ENCODE results near the gene RAC2.

The RAC2 gene

GRCh38 chr22:37275622-37276021 lies 31.6 kb upstream of the RAC2 start:
- H3K36me3 ChIP-seq (ENCODE audit: control insufficient read depth, insufficient read depth, low read length) = no peaks in the 10 kb centered on the region
- no peaks in the 10 kb centered on the region for H3K9me3 ChIP-seq (ENCODE audit: control insufficient read depth, insufficient read depth, low read length)
- no peak overlapping the region for H3K27ac ChIP-seq (ENCODE audit: low read length)
- no CpG with 5 or more reads among the region's 5 CpGs for WGBS (ENCODE audit: insufficient coverage, insufficient read length)
- no peak overlapping the region for H3K4me3 ChIP-seq (ENCODE audit: low read length)
- no peaks in the 10 kb centered on the region; the same call in 1 of the 2 replicates for H3K4me1 ChIP-seq (ENCODE audit: control insufficient read depth, insufficient read depth, low read length)
- DNase-seq (ENCODE audit: low read depth, low spot score) = no peak
- H3K27me3 ChIP-seq (ENCODE audit: control insufficient read depth, insufficient read depth, low read length) = no peaks in the 10 kb centered on the region

DNA sequence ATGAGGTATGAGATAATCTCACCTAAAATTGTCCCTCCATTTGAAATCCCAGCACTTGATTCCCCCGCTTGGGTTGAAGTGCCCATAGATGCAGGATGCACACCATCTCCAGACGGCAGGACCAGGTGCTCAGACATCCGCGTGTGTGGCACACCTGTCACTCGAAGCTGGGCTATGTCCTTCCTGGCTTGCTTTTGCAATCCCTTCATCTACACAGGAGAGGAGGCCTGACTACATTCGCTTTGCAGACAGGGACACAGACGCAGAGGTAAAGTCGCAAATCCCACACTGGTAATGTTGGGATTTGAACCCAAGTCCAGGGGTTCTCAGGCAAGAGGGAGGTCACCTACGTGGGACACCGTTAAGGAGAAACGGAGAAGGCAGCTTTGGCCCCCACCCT lies 31.1 kb upstream of the RAC2 start:
- DNase-seq (ENCODE audit: low read depth, low spot score) = no peak
- no peak overlapping the region for H3K4me3 ChIP-seq (ENCODE audit: low read length)
- H3K9me3 ChIP-seq (ENCODE audit: control insufficient read depth, insufficient read depth, low read length) = no peaks in the 10 kb centered on the region
- H3K4me1 ChIP-seq (ENCODE audit: control insufficient read depth, insufficient read depth, low read length) = no peaks in the 10 kb centered on the region; the same call in 1 of the 2 replicates
- H3K27ac ChIP-seq (ENCODE audit: low read length) = no peak overlapping the region
- no peaks in the 10 kb centered on the region for H3K27me3 ChIP-seq (ENCODE audit: control insufficient read depth, insufficient read depth, low read length)
- no peaks in the 10 kb centered on the region for H3K36me3 ChIP-seq (ENCODE audit: control insufficient read depth, insufficient read depth, low read length)
- no CpG with 5 or more reads among the region's 11 CpGs for WGBS (ENCODE audit: insufficient coverage, insufficient read length)

GRCh38 chr22:37274380-37274862 lies 30.4 kb upstream of the RAC2 start:
- no peak overlapping the region for H3K27ac ChIP-seq (ENCODE audit: low read length)
- no CpG with 5 or more reads among the region's 12 CpGs for WGBS (ENCODE audit: insufficient coverage, insufficient read length)
- DNase-seq (ENCODE audit: low read depth, low spot score) = no peak
- H3K4me3 ChIP-seq (ENCODE audit: low read length) = no peak overlapping the region
- H3K27me3 ChIP-seq (ENCODE audit: control insufficient read depth, insufficient read depth, low read length) = no peaks in the 10 kb centered on the region
- no peaks in the 10 kb centered on the region for H3K9me3 ChIP-seq (ENCODE audit: control insufficient read depth, insufficient read depth, low read length)
- H3K36me3 ChIP-seq (ENCODE audit: control insufficient read depth, insufficient read depth, low read length) = no peaks in the 10 kb centered on the region
- no peaks in the 10 kb centered on the region for H3K4me1 ChIP-seq (ENCODE audit: control insufficient read depth, insufficient read depth, low read length)

DNA sequence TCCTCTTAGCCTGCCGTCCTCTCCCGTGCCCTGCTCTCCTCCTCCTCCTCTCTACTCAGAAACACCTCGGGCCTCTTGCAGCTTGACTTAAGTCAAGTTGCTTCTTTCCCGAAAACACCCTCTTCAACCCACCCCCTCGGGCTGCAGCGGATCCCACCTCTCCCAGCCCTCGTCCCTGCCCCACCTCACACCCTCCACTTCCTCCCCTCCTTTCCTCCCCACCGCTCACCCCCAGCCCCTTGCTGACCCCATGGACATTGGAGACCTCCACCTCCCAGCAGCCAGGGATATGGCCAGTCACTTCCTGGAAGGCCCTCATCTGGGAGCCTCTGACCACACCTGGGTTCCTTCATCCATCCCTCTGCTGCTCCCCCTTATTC lies 29.8 kb upstream of the RAC2 start:
- Histone ChIP-seq H3K27me3 (ENCODE audit: control insufficient read depth, insufficient read depth, low read length) (no peaks in the 10 kb centered on the region), H3K36me3 (ENCODE audit: control insufficient read depth, insufficient read depth, low read length) (no peaks in the 10 kb centered on the region), H3K9me3 (ENCODE audit: control insufficient read depth, insufficient read depth, low read length) (no peaks in the 10 kb centered on the region), H3K4me1 (ENCODE audit: control insufficient read depth, insufficient read depth, low read length) (no peaks in the 10 kb centered on the region), H3K4me3 (ENCODE audit: low read length) (no peak overlapping the region), H3K27ac (ENCODE audit: low read length) (no peak overlapping the region)
- no peak for DNase-seq (ENCODE audit: low read depth, low spot score)
- WGBS (ENCODE audit: insufficient coverage, insufficient read length) = no CpG with 5 or more reads among the region's 8 CpGs

- no peaks in the 10 kb centered on the region for H3K9me3 ChIP-seq (ENCODE audit: control insufficient read depth, insufficient read depth, low read length)
- H3K4me1 ChIP-seq (ENCODE audit: control insufficient read depth, insufficient read depth, low read length) = no peaks in the 10 kb centered on the region
- H3K4me3 ChIP-seq (ENCODE audit: low read length) = no peak overlapping the region
- H3K27ac ChIP-seq (ENCODE audit: low read length) = no peak overlapping the region
- H3K36me3 ChIP-seq (ENCODE audit: control insufficient read depth, insufficient read depth, low read length) = no peaks in the 10 kb centered on the region
- H3K27me3 ChIP-seq (ENCODE audit: control insufficient read depth, insufficient read depth, low read length) = no peaks in the 10 kb centered on the region
- no CpG with 5 or more reads among the region's 17 CpGs for WGBS (ENCODE audit: insufficient coverage, insufficient read length)
- no peak for DNase-seq (ENCODE audit: low read depth, low spot score)
These were observed 29.2 kb upstream of the RAC2 start for GRCh38 chr22:37273126-37273845.

GRCh38 chr22:37270928-37271650 lies 27.0 kb upstream of the RAC2 start:
- Histone ChIP-seq H3K27ac (ENCODE audit: low read length) (no peak overlapping the region), H3K4me1 (ENCODE audit: control insufficient read depth, insufficient read depth, low read length) (0 out of 2 replicates have a peak, but pooled peaks cover 1% of the 10 kb centered on the region), H3K4me3 (ENCODE audit: low read length) (no peak overlapping the region), H3K9me3 (ENCODE audit: control insufficient read depth, insufficient read depth, low read length) (no peaks in the 10 kb centered on the region), H3K27me3 (ENCODE audit: control insufficient read depth, insufficient read depth, low read length) (no peaks in the 10 kb centered on the region), H3K36me3 (ENCODE audit: control insufficient read depth, insufficient read depth, low read length) (no peaks in the 10 kb centered on the region)
- no peak for DNase-seq (ENCODE audit: low read depth, low spot score)
- WGBS (ENCODE audit: insufficient coverage, insufficient read length) = no CpG with 5 or more reads among the region's 8 CpGs

DNA sequence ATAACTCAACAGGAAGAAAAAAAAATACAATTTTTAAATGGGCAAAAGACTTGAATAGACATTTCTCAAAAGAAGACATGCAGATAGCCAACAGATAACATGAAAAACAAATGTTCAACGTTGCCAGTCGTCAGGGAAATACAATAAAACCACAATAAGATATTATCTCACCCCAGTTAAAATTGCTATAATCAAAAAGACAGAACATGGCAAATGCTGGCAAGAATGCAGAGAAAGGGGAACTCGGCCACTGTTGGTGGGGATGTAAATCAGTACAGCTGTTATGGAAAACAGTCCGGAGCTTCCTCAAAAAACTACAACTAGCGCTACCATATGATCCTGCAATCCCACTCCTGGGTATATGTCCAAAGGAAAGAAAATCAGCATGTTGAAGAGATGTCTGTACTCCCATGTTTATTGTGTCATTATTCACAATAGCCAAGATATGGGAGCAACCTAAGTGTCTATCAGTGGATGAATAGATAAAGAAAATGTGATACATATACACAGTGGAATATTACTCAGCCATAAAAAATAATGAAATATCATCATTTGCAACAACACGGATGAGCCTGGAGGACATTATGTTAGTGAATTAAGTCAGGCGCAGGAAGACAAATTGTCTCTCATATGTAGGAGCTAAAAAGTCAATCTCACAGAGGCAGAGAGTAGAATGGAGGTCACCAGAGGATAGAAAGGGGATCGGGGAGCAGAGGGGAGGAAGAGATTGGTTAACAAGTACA lies 26.0 kb upstream of the RAC2 start:
- H3K4me3 ChIP-seq (ENCODE audit: low read length) = no peak overlapping the region
- H3K27me3 ChIP-seq (ENCODE audit: control insufficient read depth, insufficient read depth, low read length) = no peaks in the 10 kb centered on the region
- no peaks in the 10 kb centered on the region for H3K36me3 ChIP-seq (ENCODE audit: control insufficient read depth, insufficient read depth, low read length)
- H3K9me3 ChIP-seq (ENCODE audit: control insufficient read depth, insufficient read depth, low read length) = no peaks in the 10 kb centered on the region
- 0 out of 2 replicates have a peak, but pooled peaks cover 1% of the 10 kb centered on the region for H3K4me1 ChIP-seq (ENCODE audit: control insufficient read depth, insufficient read depth, low read length)
- H3K27ac ChIP-seq (ENCODE audit: low read length) = no peak overlapping the region
- WGBS (ENCODE audit: insufficient coverage, insufficient read length) = no CpG with 5 or more reads among the region's 8 CpGs
- DNase-seq (ENCODE audit: low read depth, low spot score) = no peak

DNA sequence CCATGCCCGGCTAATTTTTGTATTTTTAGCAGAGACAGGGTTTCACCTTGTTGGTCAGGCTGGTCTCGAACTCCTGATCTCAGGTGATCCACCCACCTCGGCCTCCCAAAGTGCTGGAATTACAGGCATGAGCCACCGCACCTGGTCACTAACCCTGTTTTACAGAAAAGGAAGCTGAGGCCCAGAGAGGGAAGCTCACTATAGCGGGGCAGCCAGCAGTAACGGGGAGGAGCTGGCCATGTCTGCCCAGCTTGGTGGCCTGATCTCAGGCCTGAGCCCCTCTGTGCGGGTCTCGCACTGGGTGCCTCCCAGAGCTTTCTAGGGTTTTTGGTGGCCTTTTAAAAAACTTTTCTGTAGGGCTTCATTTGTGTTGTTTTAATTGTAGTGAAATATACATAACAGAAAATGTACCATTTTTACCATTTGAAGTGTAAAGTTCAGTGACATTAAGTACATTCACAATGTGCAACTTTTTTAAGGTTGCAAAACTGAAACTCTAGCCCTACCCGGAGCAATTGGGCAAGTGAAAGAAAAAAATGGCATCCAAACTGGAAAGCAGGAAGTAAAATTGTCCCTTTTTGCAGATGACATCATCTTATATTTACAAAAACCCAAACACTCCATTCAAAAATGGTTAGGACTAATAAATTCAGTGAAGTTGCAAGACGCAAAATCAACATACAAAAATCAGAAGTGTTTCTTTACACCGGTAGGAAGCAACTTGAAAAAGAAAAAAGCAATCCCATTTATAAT lies 23.8 kb upstream of the RAC2 start:
- no CpG with 5 or more reads among the region's 11 CpGs for WGBS (ENCODE audit: insufficient coverage, insufficient read length)
- no peaks in the 10 kb centered on the region for H3K36me3 ChIP-seq (ENCODE audit: control insufficient read depth, insufficient read depth, low read length)
- no peaks in the 10 kb centered on the region for H3K9me3 ChIP-seq (ENCODE audit: control insufficient read depth, insufficient read depth, low read length)
- H3K4me3 ChIP-seq (ENCODE audit: low read length) = no peak overlapping the region
- 0 out of 2 replicates have a peak, but pooled peaks cover 1% of the 10 kb centered on the region for H3K4me1 ChIP-seq (ENCODE audit: control insufficient read depth, insufficient read depth, low read length)
- no peaks in the 10 kb centered on the region for H3K27me3 ChIP-seq (ENCODE audit: control insufficient read depth, insufficient read depth, low read length)
- no peak overlapping the region for H3K27ac ChIP-seq (ENCODE audit: low read length)
- DNase-seq (ENCODE audit: low read depth, low spot score) = no peak

GRCh38 chr22:37267135-37267587 lies 23.1 kb upstream of the RAC2 start:
- Histone ChIP-seq H3K4me1 (ENCODE audit: control insufficient read depth, insufficient read depth, low read length) (0 out of 2 replicates have a peak, but pooled peaks cover 1% of the 10 kb centered on the region), H3K4me3 (ENCODE audit: low read length) (no peak overlapping the region), H3K9me3 (ENCODE audit: control insufficient read depth, insufficient read depth, low read length) (no peaks in the 10 kb centered on the region), H3K27ac (ENCODE audit: low read length) (no peak overlapping the region), H3K36me3 (ENCODE audit: control insufficient read depth, insufficient read depth, low read length) (no peaks in the 10 kb centered on the region), H3K27me3 (ENCODE audit: control insufficient read depth, insufficient read depth, low read length) (no peaks in the 10 kb centered on the region)
- DNase-seq (ENCODE audit: low read depth, low spot score) = no peak
- WGBS (ENCODE audit: insufficient coverage, insufficient read length) = no CpG with 5 or more reads among the region's 22 CpGs

Data from iPS DF 6.9 (cell line).